ENCODE measurements around the gene TDRD9. TPM values are rescaled to one million over a fixed set of nuclear protein-coding genes. Genes with fewer than 3 reads are reported as not detected.
"Not testable (repeated sequence)": the region's sequence is repeated elsewhere in the genome, so short reads cannot be mapped to it uniquely, and the experiment has no call there.

The TDRD9 gene
- total RNA-seq, 1 donor from 2014 or later, result 1.2 TPM

GRCh38 chr14:103894034-103894722, 34.1 kb upstream of the TDRD9 start:
- no peak for DNase-seq

- DNase-seq, result no peak
These were observed 33.6 kb upstream of the TDRD9 start for GRCh38 chr14:103894723-103895059.

- DNase-seq, result no peak
These were observed 31.7 kb upstream of the TDRD9 start for GRCh38 chr14:103896578-103896977.

GRCh38 chr14:103897075-103897947, 30.9 kb upstream of the TDRD9 start:
- DNase-seq, result no peak

- DNase-seq, result no peak
These were observed 30.1 kb upstream of the TDRD9 start for GRCh38 chr14:103898204-103898603.

GRCh38 chr14:103898711-103899110, 29.5 kb upstream of the TDRD9 start:
- DNase-seq, result no peak

GRCh38 chr14:103899316-103899715, 28.9 kb upstream of the TDRD9 start:
- DNase-seq, result no peak

- DNase-seq, result no peak
These were observed 28.4 kb upstream of the TDRD9 start for GRCh38 chr14:103899833-103900232.

GRCh38 chr14:103904493-103905107, 23.7 kb upstream of the TDRD9 start:
- no peak for DNase-seq

- no peak for DNase-seq
These were observed 22.3 kb upstream of the TDRD9 start for GRCh38 chr14:103905842-103906456.

GRCh38 chr14:103908580-103908979, 19.7 kb upstream of the TDRD9 start:
- DNase-seq, result no peak

- no peak for DNase-seq
These were observed 18.6 kb upstream of the TDRD9 start for GRCh38 chr14:103909531-103910261.

- peak; percentile 77 for DNase-seq
These were observed 17.9 kb upstream of the TDRD9 start for GRCh38 chr14:103910262-103910935.

- DNase-seq, result no peak
These were observed 17.3 kb upstream of the TDRD9 start for GRCh38 chr14:103910984-103911383.

GRCh38 chr14:103915616-103916015, 12.6 kb upstream of the TDRD9 start:
- DNase-seq, result no peak

GRCh38 chr14:103916636-103917262, 11.5 kb upstream of the TDRD9 start:
- DNase-seq, result peak; percentile 37

GRCh38 chr14:103920981-103921854, 7.0 kb upstream of the TDRD9 start:
- peak; percentile 89 for DNase-seq

GRCh38 chr14:103921855-103922200, 6.4 kb upstream of the TDRD9 start:
- not testable (repeated sequence) for DNase-seq

- no peak for DNase-seq
These were observed 4.4 kb upstream of the TDRD9 start for GRCh38 chr14:103923863-103924262.

GRCh38 chr14:103925316-103925715, 2.9 kb upstream of the TDRD9 start:
- DNase-seq, result no peak

Data from occipital lobe (tissue), 2 donors.